Neural progenitor cell (in vitro differentiated cells): ENCODE measurements around the gene TCF7L2.

Experiments used
- CTCF ChIP-seq: fragments of 200-600 bp; sonication (generic); IDR thresholded peaks from 2 replicates; pipeline ENCODE4 v1.5.1; 2017; ENCODE audit warnings: antibody characterized with exemption, mild to moderate bottlenecking
- EZH2 ChIP-seq: fragments of 200-600 bp; sonication (generic); IDR thresholded peaks from 2 replicates; pipeline ENCODE4 v1.6.1; 2017; ENCODE audit warnings: antibody characterized with exemption, mild to moderate bottlenecking, moderate library complexity
- EZH2phosphoT487 ChIP-seq: fragments of 200-600 bp; sonication (generic); IDR thresholded peaks from 2 replicates; pipeline ENCODE4 v1.6.1; 2017; ENCODE audit warnings: antibody characterized with exemption

- TF ChIP-seq CTCF (no peak), EZH2 (no peak), EZH2phosphoT487 (no peak)
Observed at GRCh38 chr10:113015201-113015600, 65.2 kb downstream of the TCF7L2 start.
